NCI-H146 treated with DMSO at 0.1 percent for 48 hours (cell line): Measurements from ENCODE around the gene METTL9.

Experiments used
- DNase-seq: peaks from one replicate; lab custom pipeline; 2025; ENCODE audit not compliant: unreplicated experiment; lab: John Stamatoyannopoulos, UW

METTL9 gene

DNA sequence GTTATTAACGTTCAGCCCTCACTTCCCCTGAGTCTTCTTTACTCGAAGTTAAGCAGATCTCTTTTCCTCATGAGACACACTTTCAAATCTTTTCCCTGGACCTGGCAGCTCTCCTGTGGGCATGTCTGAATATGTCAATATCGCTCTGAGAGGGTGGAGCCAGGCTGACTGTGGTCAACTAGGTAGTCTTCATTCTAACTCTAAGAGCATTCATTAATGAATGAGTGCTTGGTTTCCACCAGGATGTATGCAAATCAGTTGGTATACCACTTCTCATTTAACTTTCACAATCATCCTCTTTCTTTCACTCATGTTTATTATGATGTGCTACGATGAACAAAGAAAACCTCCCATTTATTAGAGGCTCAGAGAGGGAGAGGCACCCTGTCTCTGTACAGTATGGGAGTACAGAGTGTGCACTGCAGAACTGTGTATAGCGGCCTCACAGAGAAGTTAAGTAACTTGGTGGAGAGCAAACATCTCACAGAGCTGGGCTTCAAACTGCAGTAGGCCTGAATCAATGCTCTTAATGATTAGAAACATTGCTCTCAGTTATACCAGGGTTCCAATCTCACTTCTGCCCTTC, 104.3 kb downstream of the METTL9 start:
- DNase-seq = no peak

- no peak for DNase-seq
Measured at GRCh38 chr16:21704266-21704665, 104.9 kb downstream of the METTL9 start.

- no peak for DNase-seq
Measured at GRCh38 chr16:21704733-21705132, 105.4 kb downstream of the METTL9 start.
